NCI-H69 (cell line): Measurements from ENCODE around the gene KLK2.
"Not testable (repeated sequence)": the region's sequence is repeated elsewhere in the genome, so short reads cannot be mapped to it uniquely, and the experiment has no call there.

Experiments used
- DNase-seq: peaks from one replicate; lab custom pipeline; 2025; lab: John Stamatoyannopoulos, UW

The KLK2 gene

DNA sequence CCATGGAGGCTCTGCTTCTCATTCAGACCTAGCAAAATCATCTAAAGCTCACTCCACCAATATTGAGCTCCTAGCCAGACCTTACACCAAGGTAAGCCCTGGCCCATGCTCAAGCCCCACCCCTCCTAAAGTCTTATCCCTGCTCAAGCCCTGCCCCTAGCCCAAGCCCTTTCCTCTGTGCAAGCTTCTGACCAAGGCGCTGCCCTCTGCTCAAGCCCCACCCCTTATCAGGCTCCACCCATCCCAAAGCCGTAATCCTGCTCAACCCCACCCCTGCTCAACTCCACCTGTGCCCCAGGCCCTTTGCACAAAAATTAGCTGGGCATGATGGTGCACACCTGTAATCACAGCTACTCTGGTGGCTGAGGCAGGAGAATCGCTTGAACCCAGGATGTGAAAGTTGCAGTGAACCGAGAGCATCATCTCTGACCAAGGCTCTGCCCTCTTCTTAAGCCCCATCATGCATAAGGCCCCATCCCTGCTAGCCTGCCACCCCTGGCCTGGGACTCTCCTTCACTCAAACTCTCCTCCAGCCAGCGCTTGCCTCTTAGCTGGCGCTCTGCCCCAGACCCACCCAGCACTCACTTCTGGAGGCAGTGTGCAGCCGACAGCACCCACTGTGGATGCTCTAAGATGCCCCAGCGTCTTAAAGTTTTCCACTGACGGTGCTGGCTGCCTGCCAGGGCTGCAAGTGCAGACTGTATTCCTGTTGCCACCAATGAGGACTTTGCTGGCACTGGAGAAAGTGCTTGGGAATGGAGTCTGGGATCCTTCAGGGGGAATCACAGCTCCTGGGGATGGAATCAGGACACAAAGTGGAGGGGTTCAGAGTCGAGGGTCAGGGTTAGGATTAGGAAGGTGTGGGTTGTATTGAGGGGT, 21.5 kb downstream of the KLK2 start:
- DNase-seq = no peak

DNA sequence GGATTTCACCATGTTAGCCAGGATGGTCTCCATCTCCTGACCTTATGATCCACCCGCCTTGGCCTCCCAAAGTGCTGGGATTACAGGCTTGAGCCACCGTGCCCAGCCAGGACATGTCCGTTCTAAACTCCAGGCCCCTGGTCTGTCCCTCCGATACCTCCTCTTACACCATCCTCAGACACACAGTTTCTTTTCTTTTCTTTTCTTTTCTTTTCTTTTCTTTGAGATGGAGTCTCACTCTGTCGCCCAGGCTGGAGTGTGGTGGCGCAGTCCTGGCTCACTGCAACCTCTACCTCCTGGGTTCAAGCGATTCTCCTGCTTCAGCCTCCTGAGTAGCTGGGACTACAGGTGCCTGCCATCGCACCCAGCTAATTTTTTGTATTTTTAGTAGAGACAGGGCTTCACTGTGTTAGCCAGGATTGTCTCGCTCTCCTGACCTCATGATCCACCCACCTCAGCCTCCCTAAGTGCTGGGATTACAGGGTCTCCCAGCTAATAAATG, 22.9 kb downstream of the KLK2 start:
- DNase-seq = not testable (repeated sequence)

GRCh38 chr19:50896591-50897190, 23.5 kb downstream of the KLK2 start:
- DNase-seq = peak; percentile 68

DNA sequence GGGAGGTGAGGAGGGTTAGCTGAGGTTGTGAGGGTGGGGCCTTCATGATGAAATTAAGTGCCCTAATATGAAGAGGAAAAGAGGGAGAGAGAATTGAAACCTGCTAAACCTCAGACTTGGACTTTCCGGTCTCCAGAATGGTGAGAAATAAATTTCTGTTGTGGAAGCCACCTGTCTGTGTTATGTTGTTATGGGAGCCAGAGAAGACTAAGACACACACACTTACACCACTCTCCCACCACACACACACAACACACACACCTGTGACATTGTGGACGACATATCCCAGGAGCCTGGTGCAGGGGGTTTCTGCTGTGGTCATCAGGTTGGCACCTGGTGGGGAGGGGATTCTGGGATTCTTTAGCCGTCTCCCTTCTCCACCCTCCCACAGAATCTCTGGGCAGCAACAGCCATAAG, 24.0 kb downstream of the KLK2 start:
- no peak for DNase-seq

- DNase-seq = no peak
These were observed 24.4 kb downstream of the KLK2 start for GRCh38 chr19:50897612-50898011.

DNA sequence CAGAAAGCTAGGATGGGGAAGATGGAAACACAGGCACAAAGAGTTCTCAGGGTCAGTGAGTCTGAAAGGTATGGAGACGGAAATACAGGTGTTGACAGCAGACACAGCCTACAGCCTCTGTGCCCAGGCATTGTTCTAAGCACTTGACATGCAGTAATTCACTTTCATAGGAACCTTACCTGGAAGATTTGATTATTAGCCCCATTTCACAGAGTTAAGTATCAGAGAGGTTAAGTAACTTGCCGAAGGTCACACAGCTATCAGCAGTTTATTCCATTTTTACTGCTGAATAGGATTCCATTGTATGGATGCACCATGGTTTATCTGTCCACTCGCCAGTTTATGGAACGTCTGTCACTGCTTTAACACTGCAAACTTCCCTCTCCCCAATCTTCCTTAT, 24.8 kb downstream of the KLK2 start:
- DNase-seq = no peak

DNA sequence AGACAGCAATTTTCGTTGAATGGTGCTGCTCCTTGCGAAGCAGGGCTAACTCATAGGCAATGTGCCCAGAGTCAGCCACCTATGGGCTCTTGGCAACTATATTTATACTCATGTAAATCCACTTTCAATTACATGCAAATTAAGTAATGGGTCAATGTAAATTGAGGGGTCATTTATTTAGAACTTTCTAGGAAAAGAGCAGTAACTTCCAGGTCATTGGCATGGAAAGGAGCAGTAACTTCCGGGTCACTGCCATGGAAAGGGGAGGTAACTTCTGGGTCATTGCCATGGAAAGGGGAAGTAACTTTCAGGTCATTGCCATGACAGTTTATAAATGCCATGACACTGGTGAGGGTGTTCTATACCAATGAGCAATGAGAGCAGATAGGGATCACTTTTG, 26.3 kb downstream of the KLK2 start:
- no peak for DNase-seq

GRCh38 chr19:50902640-50903039, 29.4 kb downstream of the KLK2 start:
- no peak for DNase-seq

GRCh38 chr19:50906217-50906616, 33.0 kb downstream of the KLK2 start:
- peak; percentile 50 for DNase-seq

DNA sequence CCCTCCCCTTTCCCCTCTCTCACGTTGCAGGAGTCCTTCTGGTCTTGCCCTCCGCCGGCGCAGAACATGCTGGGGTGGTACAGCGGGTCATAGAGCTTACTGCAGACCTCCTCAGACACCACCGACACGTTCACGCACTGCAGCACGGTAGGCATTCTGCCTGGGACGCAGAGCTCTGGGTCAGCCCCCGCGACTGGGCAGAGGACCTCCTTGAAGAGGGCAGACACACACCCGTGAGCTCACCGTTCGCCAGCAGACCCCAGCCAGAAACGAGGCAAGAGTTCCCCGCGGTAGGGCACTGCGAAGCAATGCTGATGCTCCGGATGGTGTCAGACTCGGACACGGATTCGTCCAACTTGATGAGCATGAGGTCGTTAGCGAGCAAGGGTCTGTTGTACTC, 35.1 kb downstream of the KLK2 start:
- no peak for DNase-seq

- peak; percentile 82 for DNase-seq
These were observed 36.2 kb downstream of the KLK2 start for GRCh38 chr19:50909240-50910070.

- no peak for DNase-seq
These were observed 37.5 kb downstream of the KLK2 start for GRCh38 chr19:50910722-50911121.

GRCh38 chr19:50911206-50912101, 38.2 kb downstream of the KLK2 start, which contains the start of gene KLK4:
Gene KLK4, minus strand, starts transcription at chr19:50911395. Its CDS starts 657 bp downstream, at chr19:50910738.
- no peak for DNase-seq

- no peak for DNase-seq
These were observed 38.9 kb downstream of the KLK2 start for GRCh38 chr19:50912102-50912599.

- no peak for DNase-seq
These were observed 39.8 kb downstream of the KLK2 start for GRCh38 chr19:50912727-50913716.

DNA sequence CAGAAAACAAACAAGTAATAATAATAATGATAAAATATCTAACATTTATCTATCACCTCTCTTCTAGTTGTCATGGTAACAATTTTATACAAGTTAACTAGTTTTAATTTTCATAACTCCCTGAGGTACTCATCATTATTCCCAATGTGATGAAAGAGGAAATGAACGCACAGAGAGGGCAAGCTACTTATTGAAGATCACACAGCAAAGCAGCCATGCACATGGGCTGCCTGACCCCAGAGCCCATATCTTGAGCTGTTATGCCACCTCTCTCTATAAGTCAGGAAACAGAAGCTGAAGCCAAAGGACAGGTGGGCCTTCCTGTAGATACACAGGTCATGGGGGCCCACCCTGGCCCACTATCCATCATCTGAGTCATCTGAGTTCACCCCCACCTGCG, 42.8 kb downstream of the KLK2 start:
- DNase-seq = no peak

DNA sequence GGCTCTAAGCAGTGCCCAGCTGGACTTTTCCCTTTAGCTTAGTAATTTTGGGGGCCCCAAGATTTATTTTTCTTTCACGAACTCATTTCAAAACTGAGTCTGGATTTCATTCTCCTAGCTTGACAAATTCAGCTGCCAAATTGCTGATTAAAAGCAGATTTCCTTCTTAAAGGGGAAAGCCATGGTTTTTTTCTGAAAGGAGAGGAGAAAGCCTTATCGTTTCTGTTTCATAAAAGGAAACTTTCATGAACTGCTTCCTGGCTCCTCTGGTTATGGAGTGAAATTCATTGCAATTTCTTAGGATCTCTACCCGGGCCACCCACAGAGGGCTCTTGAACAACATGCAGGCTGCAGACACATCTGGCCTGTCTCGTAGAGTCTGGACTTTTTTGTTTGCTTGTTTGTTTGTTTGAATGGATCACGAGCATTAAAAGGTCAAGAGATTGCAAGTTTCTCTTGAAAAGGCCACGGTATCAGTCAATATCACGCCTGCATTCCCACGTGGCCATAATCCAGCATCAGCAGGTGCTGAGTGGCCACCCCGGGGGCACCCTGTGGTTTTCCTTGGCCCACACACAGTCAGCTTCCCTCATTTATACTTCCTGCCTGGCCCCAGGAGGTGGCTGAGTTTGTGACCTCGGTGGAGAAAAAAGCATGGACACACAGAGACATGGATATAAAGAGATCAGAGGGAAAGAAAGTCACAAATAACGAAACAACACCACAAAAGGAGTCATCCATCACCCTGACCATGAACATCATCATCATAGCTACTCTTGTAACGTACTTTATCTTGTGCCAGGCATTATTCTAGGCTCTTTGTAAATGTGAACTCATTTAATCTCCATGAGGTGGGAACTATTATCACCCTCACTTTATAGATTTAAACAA, 48.4 kb downstream of the KLK2 start:
- DNase-seq = peak; percentile 76

GRCh38 chr19:50922317-50922853, 49.1 kb downstream of the KLK2 start:
- peak; percentile 88 for DNase-seq

DNA sequence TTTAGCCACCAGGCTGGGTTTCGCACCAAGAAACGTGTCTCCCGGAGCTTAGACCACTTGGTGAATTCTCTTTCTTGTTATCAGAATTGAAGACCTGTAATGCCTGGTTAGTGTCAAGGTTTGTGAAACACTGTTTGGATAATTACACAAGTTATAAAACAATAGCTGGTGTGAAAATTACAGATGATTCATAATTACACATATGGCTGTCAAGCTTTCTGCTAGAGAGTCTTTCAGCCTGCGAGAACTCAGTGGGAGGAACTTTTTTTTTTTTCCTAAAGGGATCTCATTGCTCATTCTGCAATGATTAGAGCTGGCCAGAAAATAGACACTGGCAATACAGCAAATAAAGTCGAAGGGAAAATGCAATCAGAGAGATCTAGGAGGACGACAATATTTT, 51.3 kb downstream of the KLK2 start:
- DNase-seq = no peak
